ENCODE results near the gene OPRPN. TPM values are rescaled to one million over a fixed set of nuclear protein-coding genes. Genes with fewer than 3 reads are reported as not detected.

OPRPN gene
- polyA plus RNA-seq, 1 donor = not detected

DNA sequence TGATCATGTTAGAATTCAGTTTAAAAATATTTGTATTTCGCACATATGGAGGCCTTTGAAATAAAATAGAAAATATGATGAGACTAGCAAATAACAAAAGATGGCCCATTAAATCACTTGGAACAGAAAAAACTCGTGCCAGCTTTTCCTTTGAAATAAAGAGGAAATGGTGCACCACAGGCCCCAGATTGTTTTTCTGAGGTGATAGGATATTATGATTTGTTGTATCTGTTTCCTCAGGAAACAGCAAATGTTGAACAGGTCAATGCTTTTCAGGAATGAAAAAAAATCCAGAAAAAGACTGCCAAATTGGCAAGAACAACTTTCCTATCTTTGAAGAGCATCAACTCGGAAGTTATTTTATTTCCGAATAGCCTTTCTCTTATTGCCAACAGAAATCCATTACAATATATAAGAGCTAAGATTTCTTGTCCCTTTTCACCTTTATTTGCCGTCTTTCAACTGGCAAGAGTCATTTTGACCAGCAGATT, 15.0 kb upstream of the OPRPN start, which contains the start of gene SMR3B:
Gene SMR3B (plus strand): TSS at position 441 of the 491 bp plus-strand sequence. CDS start 1,380 bp downstream, outside the sequence.
- WGBS (ENCODE audit: insufficient coverage, low lambda C conversion rate) = 95% methylated on average over 4 of the region's 5 CpGs
- Histone ChIP-seq H3K4me3 (ENCODE audit: low read length) (no peak within 1 kb of the TSS), H3K9me3 (ENCODE audit: control insufficient read depth, low read depth, low read length) (no peaks in the 10 kb centered on the region), H3K27me3 (ENCODE audit: control insufficient read depth, insufficient read depth, low read length) (no peaks in the 10 kb centered on the region), H3K36me3 (ENCODE audit: control insufficient read depth, insufficient read depth, low read length) (no peaks in the 10 kb centered on the region), H3K27ac (ENCODE audit: low read length) (no peak within 1 kb of the TSS), H3K4me1 (ENCODE audit: control insufficient read depth, insufficient read depth, low read length) (no peaks in the 10 kb centered on the region)
- DNase-seq = no peak

DNA sequence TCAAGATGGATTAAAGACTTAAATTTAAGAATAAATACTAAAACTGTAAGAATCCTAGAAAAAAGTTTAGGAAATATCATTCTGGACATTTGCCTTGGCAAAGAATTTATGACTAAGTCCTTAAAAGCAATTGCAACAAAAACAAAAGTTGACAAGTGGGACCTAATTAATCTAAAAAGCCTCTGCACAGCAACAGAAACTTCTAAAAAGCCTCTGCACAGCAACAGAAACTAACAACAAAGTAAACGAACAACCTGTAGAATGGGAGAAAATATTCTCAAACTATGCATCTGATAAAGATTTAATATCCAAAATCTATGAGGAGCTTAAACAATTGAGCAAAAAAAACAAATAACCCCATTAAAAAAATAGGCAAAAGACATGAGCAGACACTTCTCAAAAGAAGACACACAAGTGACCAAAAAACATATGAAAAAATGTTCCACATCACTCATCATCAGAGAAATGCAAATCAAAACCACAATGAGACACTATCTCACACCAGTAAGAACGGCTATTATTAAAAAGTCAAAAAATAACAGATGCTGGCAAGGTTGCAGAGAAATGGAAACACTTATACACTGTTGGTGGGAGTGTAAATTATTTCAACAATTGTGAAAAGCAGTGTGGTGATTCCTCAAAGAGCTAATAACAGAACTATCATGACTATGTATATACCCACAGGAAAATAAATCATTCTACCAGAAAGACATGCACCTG, 5.5 kb upstream of the OPRPN start:
- no peak for DNase-seq
- no peaks in the 10 kb centered on the region for H3K27me3 ChIP-seq (ENCODE audit: control insufficient read depth, insufficient read depth, low read length)
- H3K36me3 ChIP-seq (ENCODE audit: control insufficient read depth, insufficient read depth, low read length) = no peaks in the 10 kb centered on the region
- WGBS (ENCODE audit: insufficient coverage, low lambda C conversion rate) = 67% methylated on average over 1 of the region's 2 CpGs
- H3K27ac ChIP-seq (ENCODE audit: low read length) = no peak overlapping the region
- H3K4me1 ChIP-seq (ENCODE audit: control insufficient read depth, insufficient read depth, low read length) = no peaks in the 10 kb centered on the region
- no peaks in the 10 kb centered on the region for H3K9me3 ChIP-seq (ENCODE audit: control insufficient read depth, low read depth, low read length)
- H3K4me3 ChIP-seq (ENCODE audit: low read length) = no peak overlapping the region

DNA sequence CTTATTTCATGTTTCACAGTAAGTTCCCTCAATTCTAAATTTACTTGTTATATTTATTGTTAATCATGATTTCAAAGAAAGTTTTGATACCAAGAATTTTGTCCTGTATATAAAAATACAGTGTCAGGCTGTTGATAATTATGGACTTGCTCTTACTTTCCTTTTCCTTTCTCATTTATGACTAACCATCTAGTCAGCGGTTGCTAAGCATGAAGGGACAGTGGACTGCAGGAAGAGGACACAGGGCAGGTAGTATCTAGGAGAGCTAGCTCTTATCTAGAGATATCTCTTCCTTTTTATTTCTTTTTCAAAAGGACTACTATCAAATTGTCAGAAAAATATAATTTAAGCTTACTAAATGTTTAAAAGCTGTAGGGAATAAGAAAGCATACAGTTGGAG, 1.6 kb downstream of the OPRPN start:
- WGBS (ENCODE audit: insufficient coverage, low lambda C conversion rate) = no CpG with 5 or more reads among the region's 1 CpG
- Histone ChIP-seq H3K9me3 (ENCODE audit: control insufficient read depth, low read depth, low read length) (no peaks in the 10 kb centered on the region), H3K27ac (ENCODE audit: low read length) (no peak overlapping the region), H3K4me3 (ENCODE audit: low read length) (no peak overlapping the region), H3K36me3 (ENCODE audit: control insufficient read depth, insufficient read depth, low read length) (no peaks in the 10 kb centered on the region), H3K4me1 (ENCODE audit: control insufficient read depth, insufficient read depth, low read length) (no peaks in the 10 kb centered on the region), H3K27me3 (ENCODE audit: control insufficient read depth, insufficient read depth, low read length) (no peaks in the 10 kb centered on the region)
- DNase-seq = no peak

DNA sequence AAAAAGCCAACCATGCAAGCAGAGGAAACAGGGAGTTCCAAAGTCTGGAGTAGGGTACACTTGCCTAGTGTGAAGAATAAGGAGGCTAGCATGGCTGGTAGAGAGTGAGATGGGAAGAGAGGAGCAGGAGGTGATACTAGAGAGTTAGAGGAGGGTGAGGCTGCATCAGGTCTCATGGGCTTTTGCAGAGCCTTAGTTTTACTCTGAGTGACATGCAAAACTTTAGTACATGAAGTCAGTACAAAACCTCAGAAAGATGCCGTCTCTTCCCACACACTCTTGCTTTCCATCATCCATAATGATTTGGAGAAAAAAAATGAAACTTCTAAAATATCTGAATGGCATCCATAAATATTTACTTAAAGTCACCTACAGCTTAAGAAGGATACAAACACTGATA, 5.0 kb downstream of the OPRPN start:
- no peak overlapping the region for H3K4me3 ChIP-seq (ENCODE audit: low read length)
- H3K9me3 ChIP-seq (ENCODE audit: control insufficient read depth, low read depth, low read length) = no peaks in the 10 kb centered on the region
- no CpG with 5 or more reads among the region's 1 CpG for WGBS (ENCODE audit: insufficient coverage, low lambda C conversion rate)
- no peaks in the 10 kb centered on the region for H3K36me3 ChIP-seq (ENCODE audit: control insufficient read depth, insufficient read depth, low read length)
- no peaks in the 10 kb centered on the region for H3K4me1 ChIP-seq (ENCODE audit: control insufficient read depth, insufficient read depth, low read length)
- DNase-seq = no peak
- no peaks in the 10 kb centered on the region for H3K27me3 ChIP-seq (ENCODE audit: control insufficient read depth, insufficient read depth, low read length)
- H3K27ac ChIP-seq (ENCODE audit: low read length) = no peak overlapping the region

DNA sequence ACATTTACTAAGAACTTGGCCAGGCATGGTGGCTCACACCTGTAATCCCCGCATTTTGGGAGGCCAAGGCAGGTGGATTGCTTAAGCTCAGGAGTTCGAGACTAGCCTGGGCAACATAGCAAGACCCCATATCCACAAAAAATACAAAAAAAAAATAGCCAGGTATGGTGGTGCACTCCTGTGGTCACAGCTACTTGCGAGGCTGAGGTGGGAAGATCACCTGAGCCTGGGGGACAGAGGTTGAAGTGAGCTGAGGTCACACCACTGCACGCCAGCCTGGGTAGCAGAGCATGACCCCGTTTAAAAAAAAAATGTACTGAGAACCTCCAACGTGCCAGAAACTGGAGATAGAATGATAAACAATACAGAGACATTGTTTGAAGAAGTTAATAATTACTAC, 8.0 kb downstream of the OPRPN start:
- Histone ChIP-seq H3K4me3 (ENCODE audit: low read length) (no peak overlapping the region), H3K27me3 (ENCODE audit: control insufficient read depth, insufficient read depth, low read length) (no peaks in the 10 kb centered on the region), H3K4me1 (ENCODE audit: control insufficient read depth, insufficient read depth, low read length) (no peaks in the 10 kb centered on the region), H3K36me3 (ENCODE audit: control insufficient read depth, insufficient read depth, low read length) (no peaks in the 10 kb centered on the region), H3K27ac (ENCODE audit: low read length) (no peak overlapping the region), H3K9me3 (ENCODE audit: control insufficient read depth, low read depth, low read length) (no peaks in the 10 kb centered on the region)
- DNase-seq = no peak
- 30% methylated on average over 2 of the region's 6 CpGs for WGBS (ENCODE audit: insufficient coverage, low lambda C conversion rate)

DNA sequence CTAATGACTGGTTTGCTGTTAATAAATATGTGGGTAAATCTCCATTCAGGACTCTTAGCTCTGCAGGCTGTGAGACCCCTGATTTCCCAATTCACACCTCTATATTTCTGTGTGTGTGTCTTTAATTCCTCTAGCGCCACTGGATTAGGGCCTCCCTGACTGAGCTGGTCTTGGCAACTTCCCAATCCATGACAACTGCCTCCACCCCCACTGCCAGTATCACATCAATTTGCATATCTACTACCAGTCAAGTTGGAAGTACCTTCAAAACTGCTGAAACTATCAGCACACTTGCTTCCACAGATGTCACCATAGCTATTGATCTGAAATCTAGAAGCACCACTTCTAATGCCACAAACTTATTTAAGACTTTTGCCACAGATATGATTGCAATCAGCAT, 27.6 kb downstream of the OPRPN start:
- no peak overlapping the region for H3K27ac ChIP-seq (ENCODE audit: low read length)
- WGBS (ENCODE audit: insufficient coverage, low lambda C conversion rate) = no CpG with 5 or more reads among the region's 1 CpG
- no peaks in the 10 kb centered on the region for H3K36me3 ChIP-seq (ENCODE audit: control insufficient read depth, insufficient read depth, low read length)
- no peak for DNase-seq
- no peaks in the 10 kb centered on the region for H3K9me3 ChIP-seq (ENCODE audit: control insufficient read depth, low read depth, low read length)
- H3K4me3 ChIP-seq (ENCODE audit: low read length) = no peak overlapping the region
- no peaks in the 10 kb centered on the region for H3K27me3 ChIP-seq (ENCODE audit: control insufficient read depth, insufficient read depth, low read length)
- no peaks in the 10 kb centered on the region for H3K4me1 ChIP-seq (ENCODE audit: control insufficient read depth, insufficient read depth, low read length)

DNA sequence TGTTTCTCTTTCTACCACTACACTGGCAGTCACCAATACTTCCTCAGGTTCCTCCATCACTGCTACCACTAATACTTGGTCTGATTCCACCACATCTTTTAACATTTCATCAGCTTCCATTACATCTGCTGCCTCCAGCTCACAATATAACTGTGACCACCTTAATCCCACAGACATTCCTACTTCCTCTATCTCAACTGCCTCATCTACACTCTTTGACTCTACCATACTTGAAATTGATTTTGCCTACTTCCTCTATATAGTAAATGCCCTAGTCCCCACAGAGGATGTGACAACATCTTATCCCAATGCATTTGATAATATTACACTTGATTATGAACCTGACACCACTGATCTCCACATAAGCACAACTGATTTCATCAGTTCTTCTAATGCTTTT, 29.0 kb downstream of the OPRPN start:
- H3K36me3 ChIP-seq (ENCODE audit: control insufficient read depth, insufficient read depth, low read length) = no peaks in the 10 kb centered on the region
- no peak for DNase-seq

DNA sequence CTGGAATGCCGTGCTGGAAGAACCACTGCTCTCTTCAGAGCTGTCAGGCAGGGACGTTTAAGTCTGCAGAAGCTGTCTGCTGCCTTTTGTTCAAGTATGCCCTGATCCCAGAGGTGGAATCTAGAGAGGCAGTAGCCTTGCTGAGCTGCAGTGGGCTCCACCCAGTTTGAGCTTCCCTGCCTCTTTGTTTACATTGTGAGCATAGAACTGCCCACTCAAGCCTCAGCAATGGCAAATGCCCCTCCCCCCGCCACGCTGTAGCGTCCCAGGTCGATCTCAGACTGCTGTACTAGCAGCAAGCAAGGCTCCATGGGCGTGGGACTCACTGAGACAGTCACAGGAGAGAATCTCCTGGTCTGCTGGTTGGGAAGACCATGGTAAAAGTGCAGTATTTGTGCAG, 39.5 kb downstream of the OPRPN start:
- DNase-seq = no peak
- H3K27me3 ChIP-seq (ENCODE audit: control insufficient read depth, insufficient read depth, low read length) = no peaks in the 10 kb centered on the region
- H3K4me3 ChIP-seq (ENCODE audit: low read length) = no peak overlapping the region
- no peak overlapping the region for H3K27ac ChIP-seq (ENCODE audit: low read length)
- H3K36me3 ChIP-seq (ENCODE audit: control insufficient read depth, insufficient read depth, low read length) = no peaks in the 10 kb centered on the region
- H3K9me3 ChIP-seq (ENCODE audit: control insufficient read depth, low read depth, low read length) = no peaks in the 10 kb centered on the region
- WGBS (ENCODE audit: insufficient coverage, low lambda C conversion rate) = no CpG with 5 or more reads among the region's 7 CpGs
- H3K4me1 ChIP-seq (ENCODE audit: control insufficient read depth, insufficient read depth, low read length) = no peaks in the 10 kb centered on the region

More for the DNA sequence above, 29.0 kb downstream of the OPRPN start:
- H3K4me3 ChIP-seq (ENCODE audit: low read length) = no peak overlapping the region
- no peaks in the 10 kb centered on the region for H3K4me1 ChIP-seq (ENCODE audit: control insufficient read depth, insufficient read depth, low read length)
- no peak overlapping the region for H3K27ac ChIP-seq (ENCODE audit: low read length)
- H3K27me3 ChIP-seq (ENCODE audit: control insufficient read depth, insufficient read depth, low read length) = no peaks in the 10 kb centered on the region
- no peaks in the 10 kb centered on the region for H3K9me3 ChIP-seq (ENCODE audit: control insufficient read depth, low read depth, low read length)

DNA sequence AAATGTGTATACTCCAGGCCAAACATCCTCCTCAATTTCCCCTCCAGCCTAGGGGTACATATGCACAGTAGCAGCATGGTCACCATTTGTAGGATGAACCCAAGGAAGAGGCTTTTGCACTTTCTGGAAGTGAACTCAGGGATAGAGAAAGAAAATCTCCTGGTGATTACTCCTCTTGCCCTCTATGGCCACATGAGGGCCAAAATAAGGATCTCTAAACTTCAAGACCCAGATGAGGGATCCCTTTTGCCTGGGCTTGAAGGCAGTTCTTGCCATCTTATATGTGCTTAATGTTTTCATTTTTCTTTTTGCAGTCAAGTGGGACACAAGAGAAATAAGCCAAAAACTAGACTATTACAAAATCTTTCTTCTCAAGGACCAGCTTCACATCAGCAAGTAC, 44.7 kb downstream of the OPRPN start:
- H3K4me1 ChIP-seq (ENCODE audit: control insufficient read depth, insufficient read depth, low read length) = no peaks in the 10 kb centered on the region
- no peaks in the 10 kb centered on the region for H3K27me3 ChIP-seq (ENCODE audit: control insufficient read depth, insufficient read depth, low read length)
- H3K4me3 ChIP-seq (ENCODE audit: low read length) = no peak overlapping the region
- H3K27ac ChIP-seq (ENCODE audit: low read length) = no peak overlapping the region
- H3K9me3 ChIP-seq (ENCODE audit: control insufficient read depth, low read depth, low read length) = no peaks in the 10 kb centered on the region
- DNase-seq = no peak
- no peaks in the 10 kb centered on the region for H3K36me3 ChIP-seq (ENCODE audit: control insufficient read depth, insufficient read depth, low read length)

DNA sequence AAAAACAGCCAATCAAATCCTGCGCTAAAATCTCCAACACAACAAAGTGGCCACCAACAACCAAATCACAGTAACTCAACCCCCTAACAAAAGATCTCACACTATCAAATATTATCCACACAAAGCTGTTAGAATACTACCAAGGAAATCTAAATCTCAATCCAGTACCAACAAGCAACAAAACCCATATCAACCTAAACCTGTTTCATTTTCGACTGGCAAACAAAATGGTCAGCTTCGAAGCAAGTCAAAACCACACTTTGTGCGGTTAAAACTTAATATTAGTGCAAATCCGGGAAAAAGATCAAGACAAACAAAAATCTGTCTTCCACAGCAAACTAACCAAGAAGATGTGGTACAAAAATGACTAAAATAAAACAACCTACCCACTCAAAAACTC, 45.6 kb downstream of the OPRPN start:
- H3K27ac ChIP-seq (ENCODE audit: low read length) = no peak overlapping the region
- 89% methylated on average over 2 of the region's 5 CpGs for WGBS (ENCODE audit: insufficient coverage, low lambda C conversion rate)
- no peak for DNase-seq
- no peaks in the 10 kb centered on the region for H3K9me3 ChIP-seq (ENCODE audit: control insufficient read depth, low read depth, low read length)
- H3K27me3 ChIP-seq (ENCODE audit: control insufficient read depth, insufficient read depth, low read length) = no peaks in the 10 kb centered on the region
- no peaks in the 10 kb centered on the region for H3K4me1 ChIP-seq (ENCODE audit: control insufficient read depth, insufficient read depth, low read length)
- no peak overlapping the region for H3K4me3 ChIP-seq (ENCODE audit: low read length)
- no peaks in the 10 kb centered on the region for H3K36me3 ChIP-seq (ENCODE audit: control insufficient read depth, insufficient read depth, low read length)

DNA sequence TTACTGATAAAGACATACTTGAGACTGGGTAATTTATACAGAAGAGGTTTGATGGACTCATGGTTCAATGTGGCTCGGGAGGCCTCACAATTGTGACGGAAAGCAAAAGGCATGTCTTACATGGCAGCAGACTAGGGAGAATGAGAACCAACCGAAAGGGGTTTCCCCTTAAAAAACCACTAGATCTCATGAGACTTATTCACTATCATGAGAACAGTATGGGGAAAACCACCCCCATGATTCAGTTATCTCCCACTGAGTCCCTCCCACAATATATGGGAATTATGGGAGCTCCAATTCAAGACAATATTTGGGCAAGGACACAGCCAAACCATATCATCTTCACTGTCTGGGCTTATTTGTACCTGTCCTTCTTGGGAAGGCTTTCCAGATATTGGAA, 51.5 kb downstream of the OPRPN start:
- H3K27ac ChIP-seq (ENCODE audit: low read length) = no peak overlapping the region
- DNase-seq = no peak
- no peaks in the 10 kb centered on the region for H3K4me1 ChIP-seq (ENCODE audit: control insufficient read depth, insufficient read depth, low read length)
- no peak overlapping the region for H3K4me3 ChIP-seq (ENCODE audit: low read length)
- no peaks in the 10 kb centered on the region for H3K36me3 ChIP-seq (ENCODE audit: control insufficient read depth, insufficient read depth, low read length)
- no CpG with 5 or more reads among the region's 3 CpGs for WGBS (ENCODE audit: insufficient coverage, low lambda C conversion rate)
- H3K27me3 ChIP-seq (ENCODE audit: control insufficient read depth, insufficient read depth, low read length) = no peaks in the 10 kb centered on the region
- no peaks in the 10 kb centered on the region for H3K9me3 ChIP-seq (ENCODE audit: control insufficient read depth, low read depth, low read length)

Data from large intestine (tissue), 3 donors.